Measurements from ENCODE around the gene STAC3.

STAC3 gene

DNA sequence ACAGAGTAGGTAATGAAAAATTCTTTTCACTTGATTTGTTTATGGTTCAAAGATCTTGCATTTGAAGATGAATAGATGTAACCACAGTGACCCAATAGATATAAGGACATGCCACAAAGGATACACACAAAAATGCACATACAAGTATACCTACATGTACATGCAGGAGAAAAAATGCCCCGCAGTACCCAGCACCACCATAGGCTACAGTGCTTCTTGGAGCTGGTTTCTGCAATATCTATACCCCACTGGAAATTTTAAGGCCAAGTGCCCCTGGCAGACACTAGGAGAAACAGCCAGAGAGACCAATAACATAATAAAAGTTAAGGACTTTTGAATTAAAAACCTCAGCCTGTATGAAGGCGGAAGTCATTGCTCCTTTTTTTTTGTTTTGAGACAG, 12.1 kb upstream of the STAC3 start:
- H3K4me1 Mint-ChIP-seq (ENCODE audit: low read depth): peaks cover 2% of the 10 kb centered on the region
- H3K9me3 Mint-ChIP-seq: no peaks in the 10 kb centered on the region
- peaks cover 96% of the 10 kb centered on the region for H3K36me3 Mint-ChIP-seq (ENCODE audit: low read depth)
- H3K4me3 Mint-ChIP-seq: no peak overlapping the region
- no peak overlapping the region for H3K27ac Mint-ChIP-seq
- intact Hi-C loops (cut with micrococcal nuclease): loop anchor here (5.0 kb wide), 1 partner anchor 189 kb away; no protein-coding TSS in a partner anchor
- no peaks in the 10 kb centered on the region for H3K27me3 Mint-ChIP-seq

DNA sequence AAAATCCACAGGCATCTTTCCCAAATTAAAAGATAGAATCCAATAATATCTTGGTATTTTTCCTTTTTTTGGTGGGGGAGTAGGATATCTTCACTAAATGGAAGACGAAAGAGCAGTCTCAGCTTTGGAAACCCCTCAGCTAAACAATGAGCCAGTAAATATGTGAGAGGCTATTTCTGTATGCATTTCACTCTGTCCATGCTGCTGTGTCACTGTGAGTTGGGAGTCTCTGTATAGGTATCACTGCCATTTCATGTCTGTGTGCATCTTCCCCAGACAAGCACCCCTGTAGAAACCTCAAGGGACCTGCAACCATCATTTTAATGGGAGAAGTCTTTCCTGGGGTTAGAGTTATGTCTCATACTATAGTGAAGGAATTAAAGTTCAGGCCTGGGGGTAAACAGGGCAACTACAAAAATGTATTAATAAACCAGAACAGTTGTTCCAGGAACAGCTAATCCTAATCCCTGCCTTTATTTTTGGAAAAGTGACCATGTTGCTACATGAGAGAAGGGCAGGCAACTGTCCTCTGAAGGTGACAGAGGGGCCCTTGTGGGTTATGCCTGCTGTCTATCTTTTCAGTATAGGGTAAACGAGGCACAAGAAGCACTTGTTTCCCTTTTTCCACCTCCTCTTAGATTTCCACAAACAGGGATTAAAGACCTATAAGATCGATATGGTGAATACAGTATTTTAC, 11.3 kb upstream of the STAC3 start:
- Mint-ChIP-seq H3K27me3 (no peaks in the 10 kb centered on the region), H3K4me1 (ENCODE audit: low read depth) (no peaks in the 10 kb centered on the region), H3K4me3 (no peak overlapping the region), H3K36me3 (ENCODE audit: low read depth) (peaks cover 96% of the 10 kb centered on the region), H3K9me3 (no peaks in the 10 kb centered on the region), H3K27ac (no peak overlapping the region)
- intact Hi-C loops (cut with micrococcal nuclease): loop anchor here (5.0 kb wide), 1 partner anchor 190 kb away; no protein-coding TSS in a partner anchor

DNA sequence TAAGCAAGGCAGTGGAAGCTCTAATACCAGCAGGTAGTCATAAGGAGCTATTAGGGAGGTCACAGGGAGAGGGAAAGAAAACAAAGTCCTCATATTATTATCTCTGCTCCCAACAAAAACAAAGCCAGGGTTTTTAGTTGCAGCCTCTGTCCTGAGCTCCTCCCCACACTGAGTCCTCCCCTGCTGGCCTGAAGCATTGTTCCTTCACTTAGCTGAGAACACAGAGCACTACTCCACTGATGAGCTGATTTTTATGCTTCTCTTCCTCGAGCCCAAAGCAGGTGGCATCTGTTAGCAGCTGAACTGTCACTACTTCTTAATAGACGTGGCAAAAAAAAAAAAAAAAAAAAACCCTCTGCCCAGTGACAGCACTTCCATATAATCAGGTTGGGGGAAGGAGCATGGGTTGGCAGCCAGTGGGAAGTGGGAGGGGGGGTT, 10.5 kb upstream of the STAC3 start:
- intact Hi-C loops (cut with micrococcal nuclease): loop anchor here (5.0 kb wide), 1 partner anchor 191 kb away; no protein-coding TSS in a partner anchor
- no peaks in the 10 kb centered on the region for H3K4me1 Mint-ChIP-seq (ENCODE audit: low read depth)
- no peaks in the 10 kb centered on the region for H3K9me3 Mint-ChIP-seq
- H3K27ac Mint-ChIP-seq: no peak overlapping the region
- H3K36me3 Mint-ChIP-seq (ENCODE audit: low read depth): peaks cover 96% of the 10 kb centered on the region
- no peak overlapping the region for H3K4me3 Mint-ChIP-seq
- no peaks in the 10 kb centered on the region for H3K27me3 Mint-ChIP-seq

DNA sequence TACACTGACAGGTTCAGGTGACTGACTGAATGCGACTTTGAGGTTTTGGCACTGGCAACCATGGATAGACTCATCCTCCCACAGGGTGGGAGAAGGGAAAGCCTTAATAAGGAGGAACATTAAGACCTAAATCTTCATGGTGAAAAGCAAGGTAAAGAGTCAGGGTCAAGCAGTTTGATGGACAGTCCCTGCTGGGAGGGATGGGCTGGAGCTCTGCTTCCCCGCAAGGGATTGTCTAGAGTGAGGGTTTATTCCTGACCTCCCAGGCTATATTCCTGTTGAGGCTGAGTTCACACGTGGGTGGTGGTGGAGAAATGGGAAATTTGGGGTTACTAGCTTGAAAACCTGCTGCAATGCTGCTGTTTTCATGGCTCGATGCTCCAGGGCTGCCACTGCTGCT, 9.4 kb upstream of the STAC3 start:
- intact Hi-C loops (cut with micrococcal nuclease): loop anchor here (5.0 kb wide), 1 partner anchor 192 kb away; no protein-coding TSS in a partner anchor
- Mint-ChIP-seq H3K9me3 (no peaks in the 10 kb centered on the region), H3K4me1 (ENCODE audit: low read depth) (no peaks in the 10 kb centered on the region), H3K4me3 (no peak overlapping the region), H3K27me3 (no peaks in the 10 kb centered on the region), H3K36me3 (ENCODE audit: low read depth) (peaks cover 96% of the 10 kb centered on the region), H3K27ac (no peak overlapping the region)

- Mint-ChIP-seq H3K4me3 (no peak overlapping the region), H3K4me1 (ENCODE audit: low read depth) (no peaks in the 10 kb centered on the region), H3K9me3 (no peaks in the 10 kb centered on the region), H3K27ac (no peak overlapping the region), H3K27me3 (no peaks in the 10 kb centered on the region), H3K36me3 (ENCODE audit: low read depth) (peaks cover 96% of the 10 kb centered on the region)
- intact Hi-C loops (cut with micrococcal nuclease): no loop called here
These were observed 8.3 kb upstream of the STAC3 start for GRCh38 chr12:57258977-57259970.

DNA sequence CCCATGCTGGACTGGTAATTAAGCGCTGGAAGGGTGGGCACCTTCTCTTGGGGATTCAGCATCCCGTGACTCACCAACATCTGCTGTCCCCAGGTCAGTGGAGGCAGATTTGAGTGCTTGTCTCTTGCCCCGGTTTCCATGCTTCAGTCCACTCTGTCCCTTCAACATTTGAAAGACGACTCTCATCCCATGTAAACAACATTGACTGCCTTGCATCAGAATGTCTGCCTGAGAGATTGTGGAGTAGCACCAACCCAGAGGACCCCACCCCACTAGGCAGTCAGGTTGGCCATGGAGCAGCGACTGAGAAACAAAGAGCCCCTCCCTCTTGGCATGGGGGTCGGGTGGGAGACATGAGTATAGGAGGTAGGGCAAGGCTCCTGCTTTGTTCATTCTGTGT, 4.9 kb upstream of the STAC3 start:
- no peak overlapping the region for H3K4me3 Mint-ChIP-seq
- no peaks in the 10 kb centered on the region for H3K27me3 Mint-ChIP-seq
- no peaks in the 10 kb centered on the region for H3K9me3 Mint-ChIP-seq
- no peaks in the 10 kb centered on the region for H3K4me1 Mint-ChIP-seq (ENCODE audit: low read depth)
- H3K27ac Mint-ChIP-seq: no peak overlapping the region
- intact Hi-C loops (cut with micrococcal nuclease): no loop called here
- H3K36me3 Mint-ChIP-seq (ENCODE audit: low read depth): peaks cover 79% of the 10 kb centered on the region

DNA sequence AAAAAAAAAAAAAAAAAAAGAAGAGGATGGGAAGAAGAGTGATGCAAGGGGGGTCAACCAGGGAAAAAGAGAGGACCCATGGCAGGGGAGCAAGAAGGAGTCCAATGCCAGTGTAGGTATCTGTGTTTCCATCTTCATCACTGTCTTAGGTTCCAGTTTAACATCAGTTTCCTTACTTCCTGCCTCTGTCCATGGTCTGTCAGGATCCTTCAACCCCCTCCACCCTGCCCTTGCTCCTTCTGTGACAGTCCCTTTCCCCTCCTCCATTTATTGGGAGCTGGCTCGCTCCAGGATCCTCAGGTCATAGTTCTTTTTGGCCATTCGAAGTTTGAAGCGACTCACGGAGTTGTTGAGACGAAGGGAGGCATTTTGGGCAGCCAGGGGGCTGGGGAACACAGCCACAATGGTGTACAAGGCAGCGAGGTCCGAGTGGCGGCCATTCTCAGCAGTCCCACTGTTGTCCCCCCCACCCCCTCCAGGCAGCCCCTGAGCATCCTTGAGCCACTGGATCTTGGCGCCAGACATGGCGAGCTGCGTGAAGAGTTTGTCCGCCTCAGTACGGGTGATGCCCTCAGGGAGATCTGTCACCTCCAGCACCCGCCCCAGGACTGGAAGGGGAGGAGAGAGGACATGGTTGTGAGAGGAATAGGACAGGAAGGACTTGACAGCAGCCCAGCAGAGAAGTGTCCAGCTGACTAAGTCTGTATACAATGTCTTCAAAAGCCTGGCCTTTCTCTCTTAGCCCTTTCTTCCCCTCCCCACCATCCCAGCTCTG, 3.7 kb upstream of the STAC3 start:
- H3K27me3 Mint-ChIP-seq: no peaks in the 10 kb centered on the region
- peaks cover under 1% of the 10 kb centered on the region for H3K4me1 Mint-ChIP-seq (ENCODE audit: low read depth)
- no peaks in the 10 kb centered on the region for H3K9me3 Mint-ChIP-seq
- no peak overlapping the region for H3K4me3 Mint-ChIP-seq
- peaks cover 67% of the 10 kb centered on the region for H3K36me3 Mint-ChIP-seq (ENCODE audit: low read depth)
- peak overlapping the region; percentile 52 for H3K27ac Mint-ChIP-seq
- intact Hi-C loops (cut with micrococcal nuclease): no loop called here

DNA sequence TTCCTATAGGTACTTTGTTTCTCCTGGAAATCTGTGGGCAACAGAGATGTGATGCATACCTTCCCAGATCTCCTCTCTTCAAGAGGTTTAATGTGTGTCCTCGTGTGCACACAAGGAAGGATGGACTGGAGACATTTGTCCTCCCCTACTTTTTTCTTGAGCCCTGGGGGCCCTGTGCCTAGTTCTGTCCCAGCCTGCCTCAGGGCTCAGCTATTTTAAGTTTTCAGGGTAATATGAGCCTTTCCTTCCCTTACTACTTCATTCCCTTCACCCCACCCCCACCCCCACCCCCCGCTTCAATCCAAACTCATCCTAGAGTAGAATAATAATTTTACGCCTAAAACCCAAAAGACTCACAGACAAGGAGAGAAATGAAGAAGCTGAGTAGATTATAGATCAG, 446 bp downstream of the STAC3 start:
- no peaks in the 10 kb centered on the region for H3K9me3 Mint-ChIP-seq
- H3K27me3 Mint-ChIP-seq: no peaks in the 10 kb centered on the region
- intact Hi-C loops (cut with micrococcal nuclease): no loop called here
- H3K4me3 Mint-ChIP-seq: no peak overlapping the region
- no peak overlapping the region for H3K27ac Mint-ChIP-seq
- H3K4me1 Mint-ChIP-seq (ENCODE audit: low read depth): peaks cover 26% of the 10 kb centered on the region
- H3K36me3 Mint-ChIP-seq (ENCODE audit: low read depth): peaks cover 48% of the 10 kb centered on the region

GRCh38 chr12:57248934-57249742, 1.8 kb downstream of the STAC3 start:
- Mint-ChIP-seq H3K9me3 (no peaks in the 10 kb centered on the region), H3K4me3 (peak overlapping the region; percentile 80), H3K27me3 (peaks cover 6% of the 10 kb centered on the region), H3K36me3 (ENCODE audit: low read depth) (peaks cover 41% of the 10 kb centered on the region), H3K4me1 (ENCODE audit: low read depth) (peaks cover 40% of the 10 kb centered on the region), H3K27ac (peak overlapping the region; percentile 77)
- intact Hi-C loops (cut with micrococcal nuclease): no loop called here

GRCh38 chr12:57247041-57247440, 3.9 kb downstream of the STAC3 start:
- intact Hi-C loops (cut with micrococcal nuclease): no loop called here
- peaks cover 60% of the 10 kb centered on the region for H3K4me1 Mint-ChIP-seq (ENCODE audit: low read depth)
- no peak overlapping the region for H3K4me3 Mint-ChIP-seq
- no peaks in the 10 kb centered on the region for H3K9me3 Mint-ChIP-seq
- no peak overlapping the region for H3K27ac Mint-ChIP-seq
- peaks cover 27% of the 10 kb centered on the region for H3K27me3 Mint-ChIP-seq
- peaks cover 32% of the 10 kb centered on the region for H3K36me3 Mint-ChIP-seq (ENCODE audit: low read depth)

GRCh38 chr12:57244312-57244696, 6.7 kb downstream of the STAC3 start:
- no peak overlapping the region for H3K27ac Mint-ChIP-seq
- H3K4me1 Mint-ChIP-seq (ENCODE audit: low read depth): peaks cover 82% of the 10 kb centered on the region
- intact Hi-C loops (cut with micrococcal nuclease): no loop called here
- H3K36me3 Mint-ChIP-seq (ENCODE audit: low read depth): peaks cover 32% of the 10 kb centered on the region
- no peak overlapping the region for H3K4me3 Mint-ChIP-seq
- H3K9me3 Mint-ChIP-seq: no peaks in the 10 kb centered on the region
- H3K27me3 Mint-ChIP-seq: peaks cover 54% of the 10 kb centered on the region

GRCh38 chr12:57243521-57244311, 7.3 kb downstream of the STAC3 start:
- Mint-ChIP-seq H3K36me3 (ENCODE audit: low read depth) (peaks cover 27% of the 10 kb centered on the region), H3K4me3 (peak overlapping the region; percentile 55), H3K27me3 (peaks cover 59% of the 10 kb centered on the region), H3K4me1 (ENCODE audit: low read depth) (peaks cover 81% of the 10 kb centered on the region), H3K9me3 (no peaks in the 10 kb centered on the region), H3K27ac (no peak overlapping the region)
- intact Hi-C loops (cut with micrococcal nuclease): loop anchor here (1.0 kb wide), 2 partner anchors 18 to 30 kb away; no protein-coding TSS in a partner anchor

All from dendritic cell treated with granulocyte-macrophage colony-stimulating factor and Interleukin-4, amounts not matched to agents 40 ng/mL and 50 ng/mL, for 4 days (primary cell).